Urinary bladder (tissue), 4 donors: ENCODE measurements around the gene SYNE1. TPM values are rescaled to one million over a fixed set of nuclear protein-coding genes. Genes with fewer than 3 reads are reported as not detected.
"Not testable (repeated sequence)": the region's sequence is repeated elsewhere in the genome, so short reads cannot be mapped to it uniquely, and the experiment has no call there.

Experiments used
- DNase-seq: peaks from one replicate; pipeline ENCODE4 v3.0.0-alpha.2; 2015; ENCODE audit errors: extremely low spot score
- H3K27ac ChIP-seq: one replicate; pipeline ENCODE4 v1.5.1; 2013; ENCODE audit warnings: low read depth, mild to moderate bottlenecking, moderate library complexity
- H3K36me3 ChIP-seq: one replicate; pipeline ENCODE4 v1.6.1; 2013; ENCODE audit warnings: mild to moderate bottlenecking, moderate library complexity; ENCODE audit not compliant: insufficient read depth
- H3K4me1 ChIP-seq: one replicate; pipeline ENCODE4 v1.6.1; 2013; ENCODE audit warnings: mild to moderate bottlenecking, moderate library complexity; ENCODE audit not compliant: insufficient read depth
- H3K4me3 ChIP-seq: one replicate; pipeline ENCODE4 v1.5.1; 2013; ENCODE audit warnings: low read depth, low read length
- WGBS: extraction: QIAGEN DNeasy Blood & Tissue Kit; methylation state at CpG from one replicate; pipeline ENCODE4 v1.1.7; 2013; 5-methylcytosine and 5-hydroxymethylcytosine counted together
- polyA plus RNA-seq: library from polyadenylated mRNA; stranded (reverse); fragments of 200-250 nt; gene quantifications from one replicate; pipeline ENCODE4 v1.2.3, GENCODE V29; 2013
- total RNA-seq: library from RNA; depleted of rRNA; stranded (reverse); fragments of >200 nt; gene quantifications from one replicate; pipeline ENCODE4 v1.2.3, GENCODE V29; 2014
- donor health status: healthy with polysubstance abuse.
- donor health status: healthy.

SYNE1 gene
- total and polyA plus RNA-seq, 2 donors = 41.9 to 266 TPM

DNA sequence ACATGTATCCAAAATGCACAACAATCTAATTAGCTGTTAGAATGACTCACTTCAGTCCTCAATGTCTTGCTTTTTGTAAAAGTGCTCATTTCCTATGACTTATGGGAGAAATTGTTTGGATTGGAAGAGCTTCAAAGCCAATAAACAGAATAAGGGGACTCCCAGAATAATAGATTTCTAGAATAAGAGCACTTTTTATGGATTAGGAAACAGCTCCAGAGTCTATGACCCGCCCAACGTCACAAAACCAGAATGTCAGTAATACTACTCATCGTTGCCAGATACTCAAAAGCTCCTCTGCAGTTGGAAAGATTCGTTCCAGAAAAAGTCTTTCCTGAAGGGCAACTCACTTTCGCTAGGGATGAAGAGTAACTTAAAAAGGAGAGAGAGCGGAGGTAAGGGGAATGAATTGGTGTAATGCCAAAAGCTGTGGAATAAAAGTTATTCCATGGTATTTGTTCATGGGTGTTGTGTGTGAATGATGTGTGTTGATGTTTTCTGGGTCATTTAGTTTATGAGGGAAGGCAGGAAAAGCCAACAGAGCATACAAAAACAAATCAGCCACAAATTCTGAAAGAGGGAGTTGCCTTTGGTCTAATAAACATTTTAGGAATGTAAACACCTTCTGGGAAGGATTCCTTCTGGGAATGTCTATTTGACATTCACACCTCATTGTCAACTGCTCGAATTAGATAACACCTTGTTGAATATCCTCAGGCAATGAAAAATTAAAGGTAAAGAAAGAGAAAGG lies 64.6 kb downstream of the SYNE1 start:
- no peaks in the 10 kb centered on the region for H3K36me3 ChIP-seq
- 44% methylated on average over 7 of the region's 7 CpGs for WGBS
- H3K4me1 ChIP-seq = no peaks in the 10 kb centered on the region
- H3K27ac ChIP-seq = no peak overlapping the region
- H3K4me3 ChIP-seq = no peak overlapping the region
- DNase-seq = no peak

DNA sequence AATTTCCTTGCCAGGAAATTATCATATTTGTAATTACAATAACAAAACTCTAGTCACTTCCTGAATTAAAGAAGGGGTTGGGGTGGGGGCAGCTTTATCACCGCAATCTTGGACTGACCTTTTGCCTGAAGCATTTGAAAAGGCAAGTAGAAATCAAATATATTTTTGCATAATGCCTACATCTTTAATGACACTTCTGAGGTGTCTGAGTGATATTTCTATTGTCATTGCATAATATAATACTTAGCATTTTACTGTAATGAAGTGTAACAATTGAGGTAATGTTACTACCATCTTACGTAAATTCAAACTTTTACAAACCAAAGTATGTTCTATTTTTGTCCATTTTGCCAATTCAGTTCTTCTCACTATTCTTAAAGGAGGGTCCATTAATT lies 65.2 kb downstream of the SYNE1 start:
- H3K4me1 ChIP-seq = no peaks in the 10 kb centered on the region
- H3K27ac ChIP-seq = no peak overlapping the region
- H3K36me3 ChIP-seq = no peaks in the 10 kb centered on the region
- no peak for DNase-seq
- WGBS = 86% methylated on average over 2 of the region's 2 CpGs
- no peak overlapping the region for H3K4me3 ChIP-seq

DNA sequence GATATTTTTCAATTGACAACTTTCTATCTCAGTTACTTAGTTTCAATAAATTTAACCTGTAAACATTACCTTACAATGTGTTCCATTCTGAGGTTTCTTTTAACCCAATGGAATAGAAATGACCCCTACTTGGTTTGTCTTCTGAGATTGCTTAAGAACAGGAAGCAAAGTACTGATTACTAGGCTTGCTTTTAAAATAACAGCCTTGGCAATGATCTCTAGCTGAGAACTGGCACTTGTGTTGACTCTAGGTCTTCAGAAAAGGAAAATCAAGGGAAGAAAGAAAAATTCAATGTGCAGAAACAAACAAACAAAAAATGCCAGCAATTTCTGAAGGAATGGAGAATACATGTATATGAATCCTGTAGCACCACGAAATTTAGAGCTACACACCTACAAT lies 66.1 kb downstream of the SYNE1 start:
- no peak for DNase-seq
- Histone ChIP-seq H3K27ac (no peak overlapping the region), H3K4me3 (no peak overlapping the region), H3K4me1 (no peaks in the 10 kb centered on the region), H3K36me3 (no peaks in the 10 kb centered on the region)
- WGBS = 74% methylated on average over 1 of the region's 1 CpG

DNA sequence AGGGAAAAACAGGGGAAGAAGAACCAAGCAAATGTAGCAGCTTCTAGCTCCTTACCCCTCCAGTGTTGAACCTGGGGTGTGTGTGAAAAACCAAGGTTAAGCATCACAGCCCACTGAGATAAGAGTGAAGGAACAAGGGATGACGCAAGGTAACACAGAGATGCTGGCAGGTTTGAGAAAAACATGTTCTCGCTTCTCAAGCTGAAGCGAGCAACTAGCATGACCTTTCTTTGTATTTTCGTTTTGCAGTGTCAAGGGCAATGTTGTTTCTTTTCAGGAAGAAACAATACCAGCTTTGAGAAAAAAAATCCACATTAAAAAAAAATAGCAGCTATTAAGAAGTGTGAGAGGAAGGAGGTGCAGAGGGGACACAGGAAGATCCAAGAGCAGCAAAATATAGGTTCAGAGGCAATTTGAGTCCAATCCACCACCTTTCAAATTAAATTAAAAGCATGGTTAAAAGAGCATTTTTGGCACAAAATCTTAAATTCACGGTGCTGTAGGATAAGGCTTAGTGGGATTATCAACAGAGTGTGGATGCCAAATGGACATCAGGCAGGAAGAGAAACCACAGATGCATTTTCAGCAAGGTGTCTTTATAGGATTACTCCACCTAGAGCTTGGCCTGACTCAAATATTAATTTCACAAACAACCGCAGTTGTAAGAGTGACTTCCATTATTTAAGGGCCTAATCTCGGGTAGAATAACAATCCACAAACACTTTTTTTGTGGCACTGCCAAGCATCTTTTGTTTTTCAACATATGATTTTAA lies 70.9 kb downstream of the SYNE1 start:
- Histone ChIP-seq H3K4me3 (no peak overlapping the region), H3K27ac (no peak overlapping the region), H3K36me3 (no peaks in the 10 kb centered on the region), H3K4me1 (no peaks in the 10 kb centered on the region)
- DNase-seq = no peak
- 42% methylated on average over 7 of the region's 7 CpGs for whole genome bisulfite sequencing

DNA sequence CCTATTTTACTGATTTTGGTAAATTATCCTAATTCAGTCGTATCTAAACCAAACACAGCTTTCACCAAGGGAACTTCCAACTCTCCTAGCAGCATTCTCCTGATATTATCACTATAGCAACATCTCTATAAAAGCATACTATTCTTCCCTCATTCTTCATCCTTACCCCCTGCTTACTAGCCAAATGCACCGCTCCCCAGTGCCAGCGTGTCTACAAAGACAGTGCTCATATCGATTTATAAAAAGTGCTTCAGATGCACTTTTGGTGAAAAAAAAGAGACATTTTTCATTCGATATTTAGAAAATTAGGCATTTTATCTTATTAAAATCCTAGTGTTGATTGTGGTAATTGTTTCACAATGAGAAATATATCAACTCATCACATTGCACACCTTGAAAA lies 74.0 kb downstream of the SYNE1 start:
- no peak for DNase-seq
- 78% methylated on average over 5 of the region's 5 CpGs for WGBS
- H3K36me3 ChIP-seq = no peaks in the 10 kb centered on the region
- no peak overlapping the region for H3K4me3 ChIP-seq
- no peaks in the 10 kb centered on the region for H3K4me1 ChIP-seq
- no peak overlapping the region for H3K27ac ChIP-seq

DNA sequence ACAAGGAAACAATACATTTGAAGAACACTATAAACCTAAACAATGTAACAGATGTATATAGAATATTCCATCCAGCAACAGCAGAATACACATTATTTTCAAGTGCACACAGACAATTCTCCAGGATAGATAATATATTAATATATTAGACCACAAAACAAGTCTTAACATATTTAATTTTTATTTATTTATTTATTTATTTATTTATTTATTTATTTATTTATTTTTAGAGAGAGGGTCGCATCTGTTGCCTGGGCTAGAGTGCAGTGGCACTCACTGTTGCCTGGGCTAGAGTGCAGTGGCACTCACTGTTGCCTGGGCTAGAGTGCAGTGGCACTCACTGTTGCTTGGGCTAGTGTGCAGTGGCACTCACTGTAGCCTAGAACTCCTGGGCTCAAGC lies 78.4 kb downstream of the SYNE1 start:
- H3K36me3 ChIP-seq, H3K27ac ChIP-seq, DNase-seq, H3K4me1 ChIP-seq, H3K4me3 ChIP-seq: not testable (repeated sequence)
- 87% methylated on average over 1 of the region's 1 CpG for WGBS

DNA sequence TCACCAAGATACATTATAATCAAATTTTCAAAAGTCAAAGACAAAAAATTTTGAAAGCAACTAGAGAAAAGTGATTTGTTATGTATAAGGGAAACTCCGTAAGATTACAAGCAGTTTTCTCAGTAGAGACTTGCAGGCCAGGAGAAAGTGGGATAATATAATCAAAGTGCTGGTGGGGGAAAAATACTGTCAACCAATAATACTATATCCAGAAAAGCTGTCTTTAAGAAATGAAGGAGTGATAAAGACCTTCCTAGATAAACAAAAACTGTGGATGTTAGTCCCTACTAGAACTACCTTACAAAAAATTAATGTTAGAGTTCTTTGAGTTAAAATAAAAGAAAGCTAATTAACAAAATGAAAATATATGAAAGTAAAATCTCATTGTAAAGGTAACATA lies 79.7 kb downstream of the SYNE1 start:
- DNase-seq = no peak
- Histone ChIP-seq H3K4me3 (no peak overlapping the region), H3K4me1 (no peaks in the 10 kb centered on the region), H3K36me3 (no peaks in the 10 kb centered on the region), H3K27ac (no peak overlapping the region)
- WGBS = 100% methylated on average over 1 of the region's 1 CpG

DNA sequence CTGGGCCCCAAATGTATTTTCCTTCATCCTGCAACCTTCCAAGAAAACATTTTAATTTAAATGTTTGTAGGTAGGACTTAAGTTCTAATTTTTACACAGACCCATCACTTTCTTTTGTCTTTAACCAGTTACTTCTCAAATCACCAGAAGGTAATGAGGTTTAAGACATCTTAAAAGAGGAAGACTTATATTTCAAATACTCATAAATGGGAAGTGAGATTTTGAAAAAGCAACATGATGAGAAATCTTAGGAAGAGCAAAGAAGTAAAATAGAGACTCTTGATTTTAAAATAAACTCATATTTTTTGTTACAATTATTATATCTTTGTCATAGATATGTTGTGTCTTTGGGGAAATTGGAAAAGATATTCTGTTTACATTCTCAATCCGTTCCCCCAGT lies 82.3 kb downstream of the SYNE1 start:
- no peak overlapping the region for H3K4me3 ChIP-seq
- no peak overlapping the region for H3K27ac ChIP-seq
- H3K36me3 ChIP-seq = no peaks in the 10 kb centered on the region
- H3K4me1 ChIP-seq = no peaks in the 10 kb centered on the region
- 84% methylated on average over 1 of the region's 1 CpG for WGBS
- no peak for DNase-seq

DNA sequence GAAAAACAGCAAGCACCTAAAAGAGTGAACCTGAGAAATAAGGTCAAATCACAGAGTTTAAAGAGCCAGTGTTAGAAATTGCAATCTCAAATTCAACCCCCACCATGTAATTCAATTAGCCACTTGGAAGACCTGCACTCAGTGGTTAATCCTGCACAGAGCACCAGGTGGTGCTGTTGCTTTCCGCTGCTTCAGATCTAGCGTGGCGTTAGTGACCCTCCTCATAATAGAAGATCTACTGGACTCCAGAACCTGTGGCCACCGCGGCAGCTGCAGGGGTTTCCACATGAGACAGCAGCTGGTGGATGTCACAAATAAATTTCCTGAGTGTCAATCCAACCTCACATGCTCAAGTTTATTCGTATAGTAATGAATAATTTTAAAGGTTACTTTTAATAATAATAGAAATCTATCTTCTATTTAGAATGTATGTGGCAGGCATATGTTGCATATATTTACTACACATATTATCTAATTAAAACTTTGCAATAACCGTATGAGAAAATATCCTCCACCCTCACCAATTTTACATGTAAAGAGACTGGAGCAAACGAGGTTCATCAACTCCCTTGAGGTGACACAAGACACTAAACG lies 84.4 kb downstream of the SYNE1 start:
- Histone ChIP-seq H3K27ac (no peak overlapping the region), H3K36me3 (no peaks in the 10 kb centered on the region), H3K4me3 (no peak overlapping the region), H3K4me1 (no peaks in the 10 kb centered on the region)
- DNase-seq = no peak
- WGBS = 34% methylated on average over 9 of the region's 9 CpGs

DNA sequence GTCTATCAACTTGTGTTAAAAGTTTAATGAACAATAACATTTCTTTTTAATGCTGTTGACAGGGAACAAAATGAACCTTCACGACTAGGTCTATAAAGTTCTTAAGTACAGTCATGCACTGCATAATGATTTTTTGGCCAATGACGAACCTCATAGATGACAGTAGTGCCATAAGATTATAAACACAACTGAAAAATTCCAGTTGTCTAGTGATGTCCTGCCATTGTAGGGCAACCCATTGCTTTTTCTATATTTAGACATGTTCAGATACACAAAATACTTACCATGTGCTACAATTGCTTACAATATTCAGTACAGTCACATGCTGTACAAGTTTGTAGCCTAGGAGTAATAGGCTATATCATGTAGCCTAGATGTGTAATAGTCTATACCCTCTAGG lies 93.6 kb downstream of the SYNE1 start:
- H3K36me3 ChIP-seq = no peaks in the 10 kb centered on the region
- H3K27ac ChIP-seq = no peak overlapping the region
- WGBS = 44% methylated on average over 2 of the region's 2 CpGs
- DNase-seq = no peak
- H3K4me1 ChIP-seq = no peaks in the 10 kb centered on the region
- no peak overlapping the region for H3K4me3 ChIP-seq

DNA sequence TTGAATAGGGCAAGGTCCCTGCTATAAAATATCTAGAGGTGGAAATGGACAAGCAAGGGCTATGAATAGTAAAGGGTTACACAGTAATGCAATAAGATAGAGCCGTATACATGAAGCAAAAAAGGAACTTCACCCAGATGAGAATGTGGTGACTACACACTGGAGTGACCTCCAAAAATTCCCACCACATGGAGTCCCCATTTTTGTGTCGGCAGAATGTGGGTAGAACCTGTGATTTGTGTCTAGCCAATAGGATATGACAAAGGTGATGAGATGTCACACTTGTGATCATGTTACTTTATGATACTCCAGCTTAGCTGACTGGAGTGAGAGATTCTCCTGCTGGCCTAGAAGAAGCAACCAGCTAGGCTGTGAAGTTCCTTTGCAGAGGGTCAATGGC lies 96.8 kb downstream of the SYNE1 start:
- no peak for DNase-seq
- Histone ChIP-seq H3K36me3 (no peaks in the 10 kb centered on the region), H3K4me3 (no peak overlapping the region), H3K27ac (no peak overlapping the region), H3K4me1 (no peaks in the 10 kb centered on the region)
- 86% methylated on average over 2 of the region's 2 CpGs for WGBS

DNA sequence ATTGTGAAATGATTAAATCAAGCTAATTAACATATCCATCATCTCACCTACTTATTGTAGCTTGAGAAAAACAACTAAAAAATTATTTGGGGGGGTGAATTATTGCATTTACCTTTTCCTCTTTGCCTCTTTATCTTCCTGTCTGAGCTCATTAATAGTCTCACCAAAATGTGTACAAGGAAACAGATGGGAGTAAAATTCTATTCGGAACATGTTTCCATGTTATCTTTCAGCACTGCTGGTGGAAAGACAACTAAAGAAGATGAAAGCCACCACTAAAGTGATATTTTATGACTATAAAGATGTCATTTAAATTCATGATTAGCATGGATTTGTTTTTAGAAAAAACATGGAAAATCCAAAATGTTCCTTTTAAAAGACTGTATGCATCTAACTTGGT lies 102.6 kb downstream of the SYNE1 start:
- WGBS = 63% methylated on average over 1 of the region's 1 CpG
- Histone ChIP-seq H3K27ac (no peak overlapping the region), H3K4me1 (no peaks in the 10 kb centered on the region), H3K36me3 (no peaks in the 10 kb centered on the region), H3K4me3 (no peak overlapping the region)
- DNase-seq = no peak

DNA sequence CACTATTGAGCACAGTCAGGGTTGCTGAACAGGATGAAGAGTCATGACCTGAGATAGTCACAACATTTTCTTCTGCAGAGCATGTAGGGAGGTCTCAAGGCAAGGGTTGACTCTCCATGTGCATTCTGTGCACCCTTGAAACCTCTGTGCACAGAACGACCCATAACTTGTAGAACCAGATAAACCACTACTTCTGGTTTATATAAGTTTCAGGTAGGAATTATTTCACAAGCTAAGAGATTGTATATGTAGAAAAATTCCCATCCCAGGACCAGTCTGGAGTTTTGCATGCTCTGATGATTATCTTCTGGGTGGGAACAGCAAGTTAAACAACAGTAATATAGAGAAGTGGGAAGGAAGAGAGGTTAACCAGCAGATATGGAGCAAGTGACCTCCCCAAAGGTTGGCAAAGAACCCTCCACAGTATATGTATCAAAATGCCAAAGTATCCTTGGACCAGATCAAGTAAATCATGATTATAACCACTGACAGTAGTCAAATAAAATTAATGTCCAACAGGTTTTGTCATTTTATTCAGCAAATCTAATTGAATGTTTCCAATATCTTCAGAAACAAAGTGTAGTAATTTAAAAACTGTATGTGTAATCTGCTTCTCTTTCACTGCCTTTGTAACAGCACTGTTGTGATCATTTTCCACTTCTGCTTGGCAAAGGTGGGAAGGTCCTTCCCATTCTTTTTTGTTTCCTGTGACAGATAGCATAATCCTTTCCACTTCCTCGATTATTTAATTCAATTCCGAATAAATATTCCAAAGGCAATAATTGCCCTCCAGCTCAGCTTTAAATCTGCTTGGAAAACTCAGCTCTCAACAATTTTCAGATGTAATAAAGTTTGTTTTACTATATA lies 104.4 kb downstream of the SYNE1 start:
- WGBS = 80% methylated on average over 3 of the region's 3 CpGs

More for the DNA sequence above, 104.4 kb downstream of the SYNE1 start:
- H3K36me3 ChIP-seq = no peaks in the 10 kb centered on the region
- H3K27ac ChIP-seq = no peak overlapping the region
- DNase-seq = no peak
- H3K4me1 ChIP-seq = no peaks in the 10 kb centered on the region
- H3K4me3 ChIP-seq = no peak overlapping the region
